Activated B cell treated with CpG ODN at 0.5 μM for 24 hours (primary cell): Measurements from ENCODE around the gene FLYWCH1. TPM values are rescaled to one million over a fixed set of nuclear protein-coding genes. Genes with fewer than 3 reads are reported as not detected.

ENCODE experiments used
- ATAC-seq: fragments of 200-7000 bp; cut with Tn5 transposase; one replicate; pipeline ENCODE4 v1.10.0; 2021; ENCODE audit warnings: low read depth, mild to moderate bottlenecking, moderate library complexity
- CTCF ChIA-PET: fragments of 350-600 bp; sonication (Branson Sonifier 250); formaldehyde crosslinking; loops from one replicate; lab custom pipeline; 2021; ENCODE audit warnings: antibody characterized with exemption; lab: Charles Lee
- POLR2A ChIA-PET: fragments of 350-600 bp; sonication (Branson Sonifier 250); formaldehyde crosslinking; loops from one replicate; lab custom pipeline; 2021; ENCODE audit warnings: antibody characterized with exemption; lab: Charles Lee
- DNase-seq: peaks from one replicate; pipeline ENCODE4 v3.0.0; 2022
- H3K27ac Mint-ChIP-seq: one replicate; pipeline ENCODE4 v1.8.0; 2020; ENCODE audit warnings: mixed read lengths
- H3K27me3 Mint-ChIP-seq: one replicate; pipeline ENCODE4 v1.8.0; 2021; ENCODE audit warnings: mixed read lengths
- H3K36me3 Mint-ChIP-seq: one replicate; pipeline ENCODE4 v1.8.0; 2021; ENCODE audit warnings: low read depth, mixed read lengths
- H3K4me1 Mint-ChIP-seq: one replicate; pipeline ENCODE4 v1.8.0; 2021; ENCODE audit warnings: mixed read lengths
- H3K4me3 Mint-ChIP-seq: one replicate; pipeline ENCODE4 v1.8.0; 2020; ENCODE audit warnings: mild to moderate bottlenecking, mixed read lengths
- H3K9me3 Mint-ChIP-seq: one replicate; pipeline ENCODE4 v1.8.0; 2020; ENCODE audit warnings: mixed read lengths
- intact Hi-C: fragments of 100-400 bp; cut with micrococcal nuclease; formaldehyde crosslinking; loops from one replicate; pipeline ENCODE4 v1.15.1; 2024
- total RNA-seq: library from RNA; stranded (reverse); gene quantifications from 2 replicates; pipeline ENCODE4 v1.2.3, GENCODE V29; 2022
- TF ChIP-seq, protein P1 (sequence below): fragments of 200-600 bp; IDR thresholded peaks from one replicate; pipeline ENCODE4 v1.8.0; 2022; ENCODE audit warnings: antibody characterized with exemption, mild to moderate bottlenecking

Gene FLYWCH1
- total RNA-seq, 1 donor from 2014 or later: 59.9 TPM

DNA sequence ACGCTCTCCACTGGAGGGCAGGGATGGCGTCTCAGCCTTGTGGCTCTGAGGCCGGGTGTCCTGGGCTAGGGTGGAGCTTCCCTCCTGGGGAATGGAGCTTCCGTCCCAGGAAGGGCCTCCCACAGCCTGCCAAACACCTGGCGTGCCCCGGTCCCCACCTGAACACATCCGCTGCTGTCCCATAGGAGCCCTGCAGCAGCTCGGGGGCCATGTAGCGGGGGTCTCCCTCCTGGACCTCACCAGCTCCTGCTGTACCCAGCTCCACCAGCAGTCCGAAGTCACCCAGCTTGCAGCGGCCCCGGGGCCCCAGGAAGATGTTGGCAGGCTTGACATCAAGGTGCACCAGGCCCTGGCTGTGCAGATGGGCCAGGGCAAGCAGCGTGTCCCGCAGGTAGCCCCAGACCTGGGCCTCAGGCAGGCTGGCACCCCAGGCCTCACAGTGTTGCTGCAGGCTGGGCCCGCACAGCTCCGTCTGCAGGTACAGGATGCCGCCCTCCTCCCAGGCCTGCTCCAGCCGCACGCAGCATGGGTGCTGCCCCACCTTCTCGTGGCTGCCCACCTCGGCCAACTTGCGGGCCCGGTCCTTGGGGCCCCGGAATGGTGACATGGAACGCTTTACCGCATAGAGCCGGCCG, 63.5 kb downstream of the FLYWCH1 start:
- Mint-ChIP-seq H3K4me1 (peaks cover 4% of the 10 kb centered on the region), H3K36me3 (no peaks in the 10 kb centered on the region), H3K4me3 (no peak overlapping the region), H3K9me3 (no peaks in the 10 kb centered on the region), H3K27me3 (peaks cover 5% of the 10 kb centered on the region), H3K27ac (no peak overlapping the region)
- ATAC-seq (no peak), DNase-seq (no peak)
- intact Hi-C loops: no loop called here
- ChIA-PET CTCF (interaction anchor here (1.2 kb wide), 1 partner anchor 57 kb away, joined by 3 read pairs; no protein-coding TSS in a partner anchor), POLR2A (interaction anchor here (1.3 kb wide), 1 partner anchor 63 kb away, joined by 4 read pairs; the partner anchor contains the start of gene FLYWCH1)
- TF ChIP-seq, protein P1, sequence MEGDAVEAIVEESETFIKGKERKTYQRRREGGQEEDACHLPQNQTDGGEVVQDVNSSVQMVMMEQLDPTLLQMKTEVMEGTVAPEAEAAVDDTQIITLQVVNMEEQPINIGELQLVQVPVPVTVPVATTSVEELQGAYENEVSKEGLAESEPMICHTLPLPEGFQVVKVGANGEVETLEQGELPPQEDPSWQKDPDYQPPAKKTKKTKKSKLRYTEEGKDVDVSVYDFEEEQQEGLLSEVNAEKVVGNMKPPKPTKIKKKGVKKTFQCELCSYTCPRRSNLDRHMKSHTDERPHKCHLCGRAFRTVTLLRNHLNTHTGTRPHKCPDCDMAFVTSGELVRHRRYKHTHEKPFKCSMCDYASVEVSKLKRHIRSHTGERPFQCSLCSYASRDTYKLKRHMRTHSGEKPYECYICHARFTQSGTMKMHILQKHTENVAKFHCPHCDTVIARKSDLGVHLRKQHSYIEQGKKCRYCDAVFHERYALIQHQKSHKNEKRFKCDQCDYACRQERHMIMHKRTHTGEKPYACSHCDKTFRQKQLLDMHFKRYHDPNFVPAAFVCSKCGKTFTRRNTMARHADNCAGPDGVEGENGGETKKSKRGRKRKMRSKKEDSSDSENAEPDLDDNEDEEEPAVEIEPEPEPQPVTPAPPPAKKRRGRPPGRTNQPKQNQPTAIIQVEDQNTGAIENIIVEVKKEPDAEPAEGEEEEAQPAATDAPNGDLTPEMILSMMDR: no peak

DNA sequence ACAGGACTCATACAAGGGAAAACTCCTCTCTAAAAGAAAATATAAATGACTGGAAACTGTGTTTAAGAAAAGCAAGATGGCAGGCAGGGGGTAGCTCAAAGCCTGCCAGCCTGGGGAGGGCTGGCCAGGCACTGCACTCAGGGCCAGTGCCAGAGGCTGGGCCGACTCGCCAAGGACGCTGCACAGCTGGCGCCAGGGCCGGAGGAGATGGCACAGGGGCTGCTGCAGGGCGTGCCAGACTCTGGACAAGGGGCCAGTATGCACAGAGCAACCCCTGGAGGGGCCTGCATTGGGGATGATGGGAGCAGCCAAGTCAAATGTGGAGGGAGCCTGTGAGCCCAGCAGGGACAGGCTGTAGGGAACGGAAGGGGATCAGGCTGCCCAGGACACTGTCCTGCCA, 64.5 kb downstream of the FLYWCH1 start:
- ChIA-PET CTCF (no interaction called here), POLR2A (no interaction called here)
- peaks cover 9% of the 10 kb centered on the region for H3K4me1 Mint-ChIP-seq
- H3K36me3 Mint-ChIP-seq: no peaks in the 10 kb centered on the region
- H3K27me3 Mint-ChIP-seq: peaks cover 4% of the 10 kb centered on the region
- no peak overlapping the region for H3K4me3 Mint-ChIP-seq
- intact Hi-C loops: no loop called here
- no peak overlapping the region for H3K27ac Mint-ChIP-seq
- H3K9me3 Mint-ChIP-seq: no peaks in the 10 kb centered on the region
- TF ChIP-seq, protein P1: no peak
- DNase-seq (no peak), ATAC-seq (no peak)

DNA sequence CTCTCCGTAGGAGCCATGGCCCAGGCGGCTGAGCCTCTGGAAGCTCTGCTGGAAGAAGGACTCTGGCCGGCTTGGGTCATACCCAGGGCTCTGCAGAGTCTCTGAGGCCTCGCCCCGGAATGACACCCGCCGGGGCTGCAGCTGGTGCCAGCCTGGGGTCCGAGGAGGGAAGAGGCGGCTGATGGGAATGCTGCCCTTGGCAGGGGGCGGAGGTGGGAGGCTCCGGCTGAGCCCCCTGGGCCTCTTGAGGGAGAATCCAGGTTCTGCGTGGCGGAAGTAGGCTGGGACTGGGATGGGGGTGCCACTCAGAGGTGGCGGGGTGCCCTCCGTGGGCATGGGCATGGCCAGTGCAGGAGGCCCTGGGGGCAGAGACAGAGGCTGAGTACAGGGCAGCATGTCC, 64.9 kb downstream of the FLYWCH1 start:
- H3K27ac Mint-ChIP-seq: no peak overlapping the region
- no peaks in the 10 kb centered on the region for H3K9me3 Mint-ChIP-seq
- POLR2A ChIA-PET: no interaction called here
- H3K4me3 Mint-ChIP-seq: no peak overlapping the region
- H3K27me3 Mint-ChIP-seq: peaks cover 4% of the 10 kb centered on the region
- CTCF ChIA-PET: no interaction called here
- ATAC-seq (no peak), DNase-seq (no peak)
- intact Hi-C loops: no loop called here
- peaks cover 12% of the 10 kb centered on the region for H3K4me1 Mint-ChIP-seq
- TF ChIP-seq, protein P1: no peak
- no peaks in the 10 kb centered on the region for H3K36me3 Mint-ChIP-seq

DNA sequence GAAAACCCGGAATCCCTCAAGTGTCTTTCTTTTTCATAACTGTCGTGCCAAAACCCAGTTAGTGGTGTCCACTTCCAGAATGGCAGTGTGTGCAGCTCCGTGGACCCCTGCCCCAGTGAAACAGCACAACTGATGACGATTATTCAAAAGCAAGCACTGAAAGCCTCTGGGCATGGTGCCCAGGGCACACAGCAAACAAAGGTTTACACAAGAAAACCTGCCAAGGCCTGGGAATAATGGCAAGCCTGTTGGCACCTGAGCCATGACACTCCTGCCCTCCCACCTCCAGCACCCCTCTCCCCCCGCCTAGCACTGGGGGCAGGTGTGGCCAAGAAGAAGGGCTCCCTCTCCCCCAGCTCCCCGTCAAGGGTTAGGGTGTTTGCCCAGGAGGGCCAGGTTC, 65.7 kb downstream of the FLYWCH1 start:
- H3K9me3 Mint-ChIP-seq: no peaks in the 10 kb centered on the region
- H3K36me3 Mint-ChIP-seq: no peaks in the 10 kb centered on the region
- intact Hi-C loops: no loop called here
- TF ChIP-seq, protein P1: no peak
- ChIA-PET CTCF (interaction anchor here (1.5 kb wide), 1 partner anchor 50 kb away, joined by 3 read pairs; no protein-coding TSS in a partner anchor), POLR2A (no interaction called here)
- H3K27me3 Mint-ChIP-seq: no peaks in the 10 kb centered on the region
- H3K27ac Mint-ChIP-seq: no peak overlapping the region
- DNase-seq: no peak
- no peak overlapping the region for H3K4me3 Mint-ChIP-seq
- peaks cover 15% of the 10 kb centered on the region for H3K4me1 Mint-ChIP-seq
- ATAC-seq: no peak

DNA sequence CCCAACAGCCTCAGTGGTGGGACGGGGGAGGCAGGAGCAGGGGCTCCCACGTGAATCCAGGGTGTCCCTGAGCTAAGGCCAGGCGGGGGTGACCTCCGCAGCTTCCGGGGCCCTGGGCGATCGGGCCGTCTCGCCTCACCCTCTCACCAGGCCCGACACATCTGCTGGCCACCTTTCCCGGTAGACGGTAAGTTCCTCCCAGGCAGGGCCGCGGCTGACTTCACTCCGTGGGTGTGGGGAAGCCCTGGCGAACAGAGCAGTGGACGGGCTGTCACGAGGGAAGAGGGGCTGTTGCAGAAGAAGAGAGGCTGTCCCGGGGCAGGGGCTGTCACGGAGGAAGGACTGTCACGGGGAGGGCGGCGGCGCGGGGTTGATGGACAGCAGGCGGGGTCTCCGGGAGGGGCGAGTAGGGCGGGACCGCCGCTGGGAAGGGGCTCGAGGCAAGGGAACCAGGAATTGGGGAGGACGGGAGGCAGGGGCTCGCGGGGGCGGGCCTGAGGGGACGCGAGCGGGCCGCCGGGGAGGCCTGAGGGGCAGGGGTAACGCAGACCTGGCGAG, 68.0 kb downstream of the FLYWCH1 start:
- Mint-ChIP-seq H3K4me1 (peaks cover 27% of the 10 kb centered on the region), H3K4me3 (peak overlapping the region; percentile 67), H3K9me3 (no peaks in the 10 kb centered on the region), H3K27me3 (no peaks in the 10 kb centered on the region), H3K27ac (no peak overlapping the region), H3K36me3 (no peaks in the 10 kb centered on the region)
- intact Hi-C loops: loop anchor here (1.0 kb wide), 2 partner anchors 10 to 45 kb away; partner anchors contain the start of genes PAQR4 and THOC6
- TF ChIP-seq, protein P1: no peak
- no peak for DNase-seq
- ChIA-PET CTCF (no interaction called here), POLR2A (interaction anchor here (0.6 to 1.5 kb wide), 12 partner anchors 8 to 566 kb away, joined by 3 to 12 read pairs (median 4); partner anchors contain the start of genes ELOB and KCTD5)
- ATAC-seq: no peak
